ENCODE data around the gene GLRA1.

DNA sequence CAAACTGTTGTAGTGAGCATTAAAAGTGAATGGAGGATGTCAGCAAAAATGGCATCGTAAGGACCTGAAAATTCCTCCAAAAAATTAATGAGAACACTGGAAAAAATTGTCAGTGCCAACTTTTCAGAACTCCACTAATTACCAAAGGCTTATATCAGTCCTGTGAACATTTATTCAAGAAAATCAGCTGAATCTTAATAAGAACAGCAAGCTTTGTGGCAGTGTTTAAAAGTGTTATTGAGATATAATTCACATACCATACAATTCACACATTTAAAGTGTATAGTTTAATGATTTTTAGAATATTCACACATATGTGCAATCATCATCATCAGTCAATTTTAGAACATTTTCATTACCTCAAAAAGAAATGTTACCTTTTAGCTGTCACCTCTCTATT lies 95.3 kb downstream of the GLRA1 start:
- TF ChIP-seq EZH2 (IDR thresholded peaks at IDR 0.05; ENCODE audit: insufficient read depth, poor library complexity, severe bottlenecking) (no peak), EZH2phosphoT487 (IDR thresholded peaks at IDR 0.05; ENCODE audit: insufficient read depth, low read depth) (no peak)

Measured in GM23248 (cell line).